Stimulated activated naive B cell treated with anti-CD40 and anti-IgM and Interleukin-4, amounts not matched to agents 10 μg/mL and 1 μg/mL and 100 μg/mL, for 72 hours (primary cell): ENCODE measurements around the gene DVL2.

ENCODE experiments used
- ATAC-seq, 2 donors: fragments of 150-1000 bp; cut with Tn5 transposase; replicated peaks; 2 replicates each; pipeline ENCODE4 v1.10.0; 2021; ENCODE audit warnings: moderate library complexity in 1 of 2
- DNase-seq: peaks from one replicate; pipeline ENCODE4 v3.0.0; 2021
- H3K27ac Mint-ChIP-seq: one replicate; pipeline ENCODE4 v1.8.0; 2022; ENCODE audit warnings: mild to moderate bottlenecking, mixed read lengths
- H3K27me3 Mint-ChIP-seq, 2 donors: one replicate each; pipeline ENCODE4 v1.8.0; 2022; ENCODE audit warnings: mixed read lengths in 2 of 2
- H3K36me3 Mint-ChIP-seq, 2 donors: one replicate each; pipeline ENCODE4 v1.8.0; 2022; ENCODE audit warnings: mixed read lengths in 2 of 2, mild to moderate bottlenecking in 1 of 2
- H3K4me1 Mint-ChIP-seq, 2 donors: one replicate each; pipeline ENCODE4 v1.8.0; 2022; ENCODE audit warnings: mixed read lengths in 2 of 2, mild to moderate bottlenecking in 1 of 2
- H3K4me3 Mint-ChIP-seq, 2 donors: one replicate each; pipeline ENCODE4 v1.8.0; 2022; ENCODE audit warnings: mild to moderate bottlenecking in 2 of 2, mixed read lengths in 2 of 2, moderate library complexity in 1 of 2
- H3K9me3 Mint-ChIP-seq, 2 donors: one replicate each; pipeline ENCODE4 v1.8.0; 2022; ENCODE audit warnings: mixed read lengths in 2 of 2, mild to moderate bottlenecking in 1 of 2

Gene DVL2

DNA sequence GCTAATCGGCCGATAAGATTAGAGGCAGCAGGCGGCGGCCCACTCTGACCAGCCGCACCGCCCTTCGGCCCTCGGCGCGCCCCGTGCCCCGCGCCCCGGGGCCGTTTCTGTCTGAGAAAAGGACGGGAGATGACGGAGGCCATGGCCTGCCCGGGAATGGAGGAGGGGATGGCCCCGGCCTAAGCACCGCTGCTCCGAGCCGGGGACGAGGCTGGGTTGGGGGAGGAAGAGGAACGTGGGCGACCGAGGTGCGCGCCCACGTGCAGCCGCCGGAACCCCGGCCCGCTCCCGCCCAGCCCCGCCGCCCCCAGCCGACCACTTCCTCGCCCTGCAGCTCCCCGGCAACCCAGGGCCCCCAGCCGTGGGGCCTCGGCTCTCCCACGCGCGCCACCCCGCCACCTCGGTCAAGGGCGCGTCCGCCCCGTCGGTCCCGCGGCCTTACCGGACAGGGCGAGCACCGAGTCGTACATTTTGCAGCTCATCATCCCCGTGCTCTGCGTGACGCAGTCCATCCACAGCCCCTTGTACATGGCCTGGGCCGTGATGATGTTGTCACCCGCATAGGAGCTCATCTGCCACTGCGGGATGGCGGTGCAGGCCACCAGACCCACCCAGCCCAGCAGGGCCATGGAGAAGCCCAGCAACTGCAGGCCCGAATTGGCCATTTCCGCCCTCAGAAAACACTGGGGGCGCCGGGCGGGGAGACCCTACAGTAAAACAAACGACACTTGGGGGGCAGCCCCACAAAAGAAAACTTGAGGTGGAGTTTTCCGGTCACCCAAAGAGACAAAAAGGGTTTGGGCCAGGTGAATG lies 27.3 kb upstream of the DVL2 start:
- ATAC-seq (peak; percentile 52 to 54), DNase-seq (no peak)
- no peaks in the 10 kb centered on the region for H3K9me3 Mint-ChIP-seq
- H3K27me3 Mint-ChIP-seq: peaks cover 16 to 33% of the 10 kb centered on the region in 2 donors
- peak overlapping the region; percentile 25 for H3K27ac Mint-ChIP-seq
- peaks cover 12 to 16% of the 10 kb centered on the region in 2 donors for H3K36me3 Mint-ChIP-seq
- peaks cover 18 to 36% of the 10 kb centered on the region in 2 donors for H3K4me1 Mint-ChIP-seq
- peak overlapping the region; percentile 79 to 81 for H3K4me3 Mint-ChIP-seq

DNA sequence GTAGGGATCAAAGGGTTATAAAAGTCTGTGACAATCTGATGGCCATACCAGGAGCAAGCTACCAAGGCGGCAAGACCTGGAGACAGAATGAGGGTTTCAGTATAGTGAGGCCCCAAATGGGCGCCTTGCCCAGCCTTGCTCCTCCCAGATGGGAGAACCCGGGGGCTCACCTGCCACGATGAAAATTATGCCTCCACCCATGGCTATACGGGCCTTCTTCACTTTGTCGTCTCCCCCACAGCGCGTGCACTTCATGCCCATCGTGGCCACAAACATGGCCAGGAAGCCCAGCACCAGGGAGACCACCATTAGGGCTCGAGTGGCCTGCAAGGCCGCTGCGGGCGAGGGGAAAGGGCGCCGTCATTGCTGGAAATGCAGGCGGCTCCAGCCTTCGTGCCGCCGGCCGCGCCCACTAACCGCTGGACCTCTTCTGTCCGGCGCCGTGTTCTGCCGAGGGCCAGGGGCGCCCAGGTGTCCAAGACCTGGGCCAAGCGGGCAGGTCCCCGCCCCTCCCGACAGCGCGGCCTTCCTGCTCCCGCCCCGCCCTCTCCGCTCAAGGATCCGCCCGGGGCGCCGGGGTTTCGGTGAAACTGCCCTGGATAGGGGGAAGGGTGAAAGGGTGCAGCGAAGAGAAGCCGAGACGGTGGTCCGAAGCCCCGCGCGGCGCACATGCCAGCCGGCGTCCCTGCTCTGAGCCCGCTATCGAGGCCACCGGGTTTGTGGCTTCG lies 26.5 kb upstream of the DVL2 start:
- peak overlapping the region; percentile 66 to 81 for H3K4me3 Mint-ChIP-seq
- no peaks in the 10 kb centered on the region for H3K9me3 Mint-ChIP-seq
- H3K27me3 Mint-ChIP-seq: peaks cover 15 to 25% of the 10 kb centered on the region in 2 donors
- peaks cover 18 to 35% of the 10 kb centered on the region in 2 donors for H3K4me1 Mint-ChIP-seq
- peaks cover 20 to 21% of the 10 kb centered on the region in 2 donors for H3K36me3 Mint-ChIP-seq
- no peak overlapping the region for H3K27ac Mint-ChIP-seq
- ATAC-seq (peak; percentile 66 to 67), DNase-seq (no peak)

DNA sequence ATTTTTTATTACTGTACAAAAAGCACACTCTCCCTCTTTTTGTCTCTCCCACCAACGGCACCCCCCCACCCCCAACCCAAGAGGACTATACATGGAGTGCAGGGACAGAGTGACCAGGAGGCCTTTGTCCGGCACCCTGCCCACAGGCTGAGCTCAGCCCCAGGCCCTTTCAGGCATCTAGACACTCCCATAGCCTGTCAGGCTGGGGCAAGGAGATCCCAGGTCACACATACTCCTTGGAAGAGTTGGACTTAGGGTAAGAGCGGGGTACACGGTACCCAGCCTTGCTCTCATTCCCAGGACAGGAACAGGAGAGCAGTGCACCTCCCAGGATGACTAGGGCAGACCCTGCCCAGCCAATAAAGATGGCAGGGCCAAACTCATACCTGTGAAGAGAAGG lies 25.8 kb upstream of the DVL2 start:
- ATAC-seq: no peak
- Mint-ChIP-seq H3K9me3 (no peaks in the 10 kb centered on the region), H3K27ac (peak overlapping the region; percentile 81), H3K4me3 (peak overlapping the region; percentile 50 to 66), H3K27me3 (peaks cover 15 to 25% of the 10 kb centered on the region in 2 donors), H3K4me1 (peaks cover 18 to 35% of the 10 kb centered on the region in 2 donors), H3K36me3 (peaks cover 20 to 21% of the 10 kb centered on the region in 2 donors)
- no peak for DNase-seq

DNA sequence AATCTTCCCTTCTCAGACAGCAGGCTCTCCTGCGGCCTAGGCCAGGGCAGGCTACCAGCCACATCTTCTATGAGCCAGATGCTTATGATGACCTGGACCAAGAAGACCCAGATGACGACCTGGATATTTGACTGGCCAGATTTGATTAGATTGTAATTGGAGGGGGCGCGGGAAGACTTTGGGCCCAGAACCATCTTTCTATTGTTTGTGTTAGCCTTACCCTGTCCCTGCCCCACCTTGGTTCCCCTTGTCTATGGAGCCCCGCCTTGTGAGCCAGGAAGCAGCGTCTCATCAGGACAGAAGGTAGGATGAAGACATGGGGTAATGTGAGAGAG lies 25.2 kb upstream of the DVL2 start:
- ATAC-seq (no peak), DNase-seq (no peak)
- peaks cover 15 to 25% of the 10 kb centered on the region in 2 donors for H3K27me3 Mint-ChIP-seq
- H3K36me3 Mint-ChIP-seq: peaks cover 25% of the 10 kb centered on the region in 2 donors
- H3K4me3 Mint-ChIP-seq: no peak overlapping the region
- H3K4me1 Mint-ChIP-seq: peaks cover 18 to 40% of the 10 kb centered on the region in 2 donors
- no peaks in the 10 kb centered on the region for H3K9me3 Mint-ChIP-seq
- peak overlapping the region; percentile 7 for H3K27ac Mint-ChIP-seq

DNA sequence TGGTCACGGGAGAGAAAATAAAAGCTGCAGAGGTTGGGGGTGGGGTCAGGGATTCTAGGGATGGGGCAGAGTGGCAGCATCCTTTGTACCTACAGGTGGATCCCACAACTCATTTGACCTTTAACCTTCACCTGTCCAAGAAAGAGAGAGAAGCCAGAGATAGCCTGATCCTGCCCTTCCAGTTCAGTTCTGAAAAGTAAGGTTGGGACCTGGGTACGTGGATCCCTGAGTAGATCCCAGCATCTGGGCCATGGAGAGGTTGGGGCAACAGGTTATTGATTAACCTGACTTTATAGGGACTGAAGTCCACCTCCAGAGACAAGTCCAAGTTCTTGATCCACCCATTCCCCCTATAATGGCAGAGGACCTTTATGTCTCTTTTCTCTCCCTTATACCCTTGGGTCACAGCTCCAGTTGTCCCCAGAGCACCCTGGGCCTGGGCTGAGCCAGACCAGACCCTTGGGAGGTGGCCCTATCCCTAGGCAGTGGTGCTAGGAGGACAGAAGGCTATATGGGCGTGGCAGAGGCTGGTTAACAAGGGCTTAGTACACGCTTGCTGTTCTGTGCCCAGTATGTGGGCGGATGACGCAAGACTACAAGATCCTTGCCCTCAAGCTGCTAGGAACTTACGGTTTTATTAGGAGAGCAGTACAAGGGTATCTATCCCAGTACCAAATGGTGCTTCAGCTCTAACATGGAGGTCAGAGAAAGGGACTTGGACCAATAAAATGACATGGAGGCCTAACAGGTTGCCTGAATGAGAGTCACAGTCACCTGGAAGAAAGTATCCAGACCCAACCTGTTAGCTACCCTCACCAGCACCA lies 24.6 kb upstream of the DVL2 start:
- no peak for ATAC-seq
- H3K36me3 Mint-ChIP-seq: peaks cover 27 to 28% of the 10 kb centered on the region in 2 donors
- no peaks in the 10 kb centered on the region for H3K9me3 Mint-ChIP-seq
- peaks cover 18 to 40% of the 10 kb centered on the region in 2 donors for H3K4me1 Mint-ChIP-seq
- peaks cover 13 to 21% of the 10 kb centered on the region in 2 donors for H3K27me3 Mint-ChIP-seq
- DNase-seq: no peak
- peak overlapping the region; percentile 20 for H3K27ac Mint-ChIP-seq
- H3K4me3 Mint-ChIP-seq: no peak overlapping the region

DNA sequence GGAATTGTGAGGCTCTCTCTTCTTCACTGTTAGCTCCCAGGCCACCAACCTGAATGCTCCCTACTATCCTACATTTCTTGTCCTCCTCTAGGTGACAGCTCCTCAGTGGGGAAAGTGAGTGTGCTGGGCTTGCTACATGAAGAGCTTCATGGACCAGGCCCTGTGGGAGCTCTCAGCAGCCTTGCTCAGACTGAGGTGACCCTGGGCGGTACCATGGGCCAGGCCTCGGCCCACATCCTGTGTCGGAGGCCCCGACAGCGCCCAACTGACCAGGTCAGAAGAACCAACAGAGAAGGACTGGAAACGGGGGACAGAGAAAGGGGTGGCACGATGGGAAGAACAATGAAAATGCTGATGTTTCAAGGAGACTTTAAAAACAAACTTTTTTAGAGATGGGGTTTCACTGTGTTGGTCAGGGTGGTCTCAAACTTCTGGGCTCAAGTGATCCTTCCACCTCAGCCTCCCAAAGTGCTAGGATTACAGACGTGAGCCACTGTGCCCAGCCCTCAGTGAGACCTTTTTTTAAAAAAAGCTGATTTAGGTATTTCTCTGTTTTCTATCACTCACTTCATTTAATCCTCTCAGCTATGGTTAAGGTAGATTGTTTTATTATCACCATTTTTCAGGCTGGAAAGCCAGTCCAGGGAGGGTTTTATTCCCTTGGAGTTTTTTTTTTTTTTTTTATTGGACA lies 22.6 kb upstream of the DVL2 start:
- H3K4me1 Mint-ChIP-seq: peaks cover 19 to 40% of the 10 kb centered on the region in 2 donors
- ATAC-seq (no peak), DNase-seq (no peak)
- peaks cover 33 to 44% of the 10 kb centered on the region in 2 donors for H3K36me3 Mint-ChIP-seq
- H3K9me3 Mint-ChIP-seq: no peaks in the 10 kb centered on the region
- peak overlapping the region; percentile 88 for H3K27ac Mint-ChIP-seq
- no peak overlapping the region for H3K4me3 Mint-ChIP-seq
- peaks cover 0 to 3% of the 10 kb centered on the region in 2 donors for H3K27me3 Mint-ChIP-seq

DNA sequence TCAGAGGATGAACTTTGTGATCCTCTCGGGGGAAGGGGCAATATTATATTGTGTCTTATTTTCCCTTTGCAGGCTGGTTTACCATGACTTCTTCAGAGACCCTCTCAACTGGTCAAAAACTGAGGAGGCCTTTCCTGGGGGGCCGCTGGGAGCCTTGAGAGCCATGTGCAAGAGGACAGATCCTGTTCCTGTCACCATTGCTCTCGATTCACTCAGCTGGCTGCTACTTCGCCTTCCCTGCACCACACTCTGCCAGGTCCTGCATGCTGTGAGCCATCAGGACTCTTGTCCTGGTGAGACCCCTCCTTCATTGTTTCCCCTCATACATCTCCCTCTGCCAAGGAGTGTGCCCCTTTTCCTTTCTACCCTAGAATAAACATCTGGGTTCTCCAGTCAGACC lies 20.2 kb upstream of the DVL2 start:
- H3K4me1 Mint-ChIP-seq: peaks cover 14 to 41% of the 10 kb centered on the region in 2 donors
- H3K4me3 Mint-ChIP-seq: no peak overlapping the region
- DNase-seq (no peak), ATAC-seq (no peak)
- H3K27me3 Mint-ChIP-seq: no peaks in the 10 kb centered on the region
- H3K27ac Mint-ChIP-seq: no peak overlapping the region
- H3K9me3 Mint-ChIP-seq: no peaks in the 10 kb centered on the region
- H3K36me3 Mint-ChIP-seq: peaks cover 40 to 49% of the 10 kb centered on the region in 2 donors

DNA sequence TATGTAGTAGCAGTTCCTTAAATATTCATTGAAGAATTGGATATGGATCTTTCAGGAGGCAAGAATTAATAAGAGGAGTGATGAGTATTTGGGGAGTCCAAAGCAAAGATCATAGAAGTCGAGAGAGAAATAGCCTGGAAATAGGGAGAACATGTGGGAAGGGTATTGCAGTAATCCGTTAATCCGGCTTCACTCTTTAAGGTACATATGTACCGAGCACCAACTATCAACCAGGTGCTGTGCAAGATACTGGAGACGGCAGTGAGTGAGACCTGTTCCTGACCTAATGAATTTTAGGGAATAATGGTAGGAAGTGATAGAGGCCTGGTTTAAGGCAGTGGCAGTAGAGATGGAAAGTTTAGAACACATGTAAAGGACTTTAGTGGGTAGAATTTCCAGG lies 18.8 kb upstream of the DVL2 start:
- H3K36me3 Mint-ChIP-seq: peaks cover 36 to 46% of the 10 kb centered on the region in 2 donors
- H3K27me3 Mint-ChIP-seq: no peaks in the 10 kb centered on the region
- no peak for DNase-seq
- peak overlapping the region; percentile 100 for H3K27ac Mint-ChIP-seq
- ATAC-seq: no peak
- H3K9me3 Mint-ChIP-seq: no peaks in the 10 kb centered on the region
- peak overlapping the region; percentile 92 to 98 for H3K4me3 Mint-ChIP-seq
- H3K4me1 Mint-ChIP-seq: peaks cover 23 to 53% of the 10 kb centered on the region in 2 donors

DNA sequence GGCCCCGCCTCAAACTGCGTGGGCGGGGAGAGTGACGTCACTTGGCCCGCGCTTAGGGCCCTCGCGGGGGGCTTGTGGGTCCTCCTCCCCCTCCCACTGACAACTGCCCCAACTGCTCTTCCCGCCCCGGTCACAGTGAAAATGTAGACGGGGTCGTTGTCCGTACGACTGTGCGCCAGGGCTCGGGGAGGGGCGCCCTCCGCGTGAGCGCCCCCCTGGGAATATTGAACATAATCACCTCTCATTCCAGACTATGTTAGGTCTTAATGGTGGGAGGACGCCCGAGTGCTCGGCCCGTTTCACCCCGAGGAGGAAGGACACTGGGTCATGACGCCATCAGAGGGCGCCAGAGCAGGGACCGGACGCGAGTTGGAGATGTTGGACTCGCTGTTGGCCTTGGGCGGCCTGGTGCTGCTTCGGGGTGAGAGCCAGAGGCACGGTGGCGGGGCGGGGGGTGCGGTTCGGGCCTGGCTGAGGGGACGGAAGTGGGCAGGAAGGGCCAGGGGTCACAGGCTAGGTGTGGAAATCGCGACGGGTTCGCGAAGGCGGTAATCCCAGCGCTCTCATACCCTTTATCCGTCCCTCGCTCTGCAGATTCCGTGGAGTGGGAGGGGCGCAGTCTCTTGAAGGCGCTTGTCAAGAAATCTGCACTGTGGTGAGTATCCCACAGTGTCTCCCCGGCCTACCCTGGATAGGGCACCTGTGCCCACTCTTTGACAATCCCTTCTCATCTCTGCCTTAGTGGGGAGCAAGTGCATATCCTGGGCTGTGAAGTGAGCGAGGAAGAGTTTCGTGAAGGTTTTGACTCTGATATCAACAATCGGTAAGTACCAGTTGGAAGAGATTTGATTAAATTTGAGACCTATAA lies 18.1 kb upstream of the DVL2 start, which contains the start of gene ELP5:
TSS of gene ELP5 (plus strand) at position 40 of the 868 bp plus-strand sequence. CDS start at position 376, 336 bp downstream.
- DNase-seq: peak; percentile 98
- H3K27me3 Mint-ChIP-seq: no peaks in the 10 kb centered on the region
- H3K27ac Mint-ChIP-seq: peak within 1 kb of the TSS; percentile 100
- H3K4me3 Mint-ChIP-seq: peak within 1 kb of the TSS; percentile 92 to 98
- no peaks in the 10 kb centered on the region for H3K9me3 Mint-ChIP-seq
- ATAC-seq: peak; percentile 75 to 77
- H3K36me3 Mint-ChIP-seq: peaks cover 35 to 46% of the 10 kb centered on the region in 2 donors
- peaks cover 23 to 53% of the 10 kb centered on the region in 2 donors for H3K4me1 Mint-ChIP-seq

DNA sequence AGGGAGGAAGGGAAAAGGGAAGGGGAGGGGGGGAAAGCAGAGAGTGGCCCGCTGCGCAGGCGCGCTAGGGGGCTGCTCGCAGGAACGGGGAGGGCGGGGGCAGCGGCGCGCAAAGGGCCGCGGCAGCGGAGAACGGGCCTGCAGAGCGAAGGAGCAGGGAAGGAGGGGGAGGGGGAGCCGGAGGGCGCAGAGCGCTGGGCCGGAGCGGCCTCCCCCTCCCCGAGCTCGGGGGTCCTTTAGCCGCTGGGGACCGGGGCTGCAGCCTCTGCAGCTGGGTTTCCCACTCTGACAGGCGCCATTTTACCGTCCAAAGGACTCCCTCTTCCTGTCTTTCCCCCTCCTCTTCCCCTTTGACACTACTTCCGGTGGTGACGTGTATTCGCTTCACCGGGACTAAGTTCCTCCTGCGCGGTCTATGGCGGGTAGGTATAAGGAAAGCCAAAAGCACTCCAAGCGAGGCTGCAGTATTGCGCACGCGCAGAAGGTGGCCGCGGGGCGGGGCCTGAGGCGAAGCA lies 17.4 kb upstream of the DVL2 start, which contains the start of gene CTDNEP1:
TSS of gene CTDNEP1 (minus strand) at position 74 of the 515 bp plus-strand sequence. CDS start 438 bp downstream, outside the sequence.
- ATAC-seq (peak; percentile 93 to 95), DNase-seq (no peak)
- H3K4me1 Mint-ChIP-seq: peaks cover 23 to 57% of the 10 kb centered on the region in 2 donors
- no peaks in the 10 kb centered on the region for H3K9me3 Mint-ChIP-seq
- H3K4me3 Mint-ChIP-seq: peak within 1 kb of the TSS; percentile 92 to 98
- no peaks in the 10 kb centered on the region for H3K27me3 Mint-ChIP-seq
- H3K27ac Mint-ChIP-seq: peak within 1 kb of the TSS; percentile 100
- H3K36me3 Mint-ChIP-seq: peaks cover 31 to 48% of the 10 kb centered on the region in 2 donors

DNA sequence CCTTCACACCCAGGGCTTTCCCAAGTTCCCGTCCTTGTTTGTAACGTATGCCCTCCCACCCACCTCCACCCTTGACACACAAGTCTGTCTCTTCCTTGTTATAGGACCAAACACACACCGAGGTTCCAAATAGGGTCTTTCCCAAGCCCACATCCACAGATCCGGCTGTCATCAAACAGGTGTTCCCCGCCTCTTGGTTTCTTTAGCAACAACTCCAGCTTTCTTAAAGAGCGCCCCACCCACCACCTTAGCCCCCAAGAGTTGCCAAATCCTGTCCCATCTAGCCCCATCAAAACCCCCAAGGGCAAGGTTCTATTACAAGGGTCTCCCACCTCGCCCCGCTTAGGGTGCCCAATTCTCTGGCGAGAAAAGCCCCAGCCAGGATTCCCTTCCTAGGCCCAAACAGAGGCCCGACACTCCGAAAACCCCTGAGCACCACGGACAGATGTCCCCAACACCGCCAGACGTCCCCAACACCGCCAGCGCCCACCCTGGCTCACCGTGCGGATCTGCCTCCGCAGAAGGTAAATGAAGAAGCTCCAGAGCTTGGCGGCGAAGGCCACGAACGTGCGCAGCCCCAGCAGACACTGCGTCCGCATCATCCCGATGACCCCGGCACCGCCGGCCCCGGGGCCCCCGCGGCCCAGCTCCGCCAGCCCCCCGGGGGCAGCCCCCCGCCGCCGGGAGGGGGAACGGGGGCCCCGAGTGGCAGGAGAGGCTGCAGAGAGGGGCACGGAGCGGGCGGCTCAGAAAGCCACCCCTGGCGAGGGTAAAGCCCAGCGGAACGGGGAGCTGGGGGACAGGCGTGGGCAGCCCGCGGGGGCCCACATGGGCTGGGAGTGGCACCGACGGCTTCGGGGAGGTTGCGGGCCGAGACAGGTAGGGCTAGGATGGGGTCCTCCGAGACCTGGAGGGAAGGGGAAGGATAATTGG lies 16.6 kb upstream of the DVL2 start:
- H3K4me3 Mint-ChIP-seq: peak overlapping the region; percentile 92 to 98
- H3K4me1 Mint-ChIP-seq: peaks cover 26 to 65% of the 10 kb centered on the region in 2 donors
- DNase-seq (peak; percentile 42), ATAC-seq (peak; percentile 16 to 22)
- H3K27ac Mint-ChIP-seq: peak overlapping the region; percentile 100
- no peaks in the 10 kb centered on the region for H3K9me3 Mint-ChIP-seq
- peaks cover 33 to 48% of the 10 kb centered on the region in 2 donors for H3K36me3 Mint-ChIP-seq
- no peaks in the 10 kb centered on the region for H3K27me3 Mint-ChIP-seq

DNA sequence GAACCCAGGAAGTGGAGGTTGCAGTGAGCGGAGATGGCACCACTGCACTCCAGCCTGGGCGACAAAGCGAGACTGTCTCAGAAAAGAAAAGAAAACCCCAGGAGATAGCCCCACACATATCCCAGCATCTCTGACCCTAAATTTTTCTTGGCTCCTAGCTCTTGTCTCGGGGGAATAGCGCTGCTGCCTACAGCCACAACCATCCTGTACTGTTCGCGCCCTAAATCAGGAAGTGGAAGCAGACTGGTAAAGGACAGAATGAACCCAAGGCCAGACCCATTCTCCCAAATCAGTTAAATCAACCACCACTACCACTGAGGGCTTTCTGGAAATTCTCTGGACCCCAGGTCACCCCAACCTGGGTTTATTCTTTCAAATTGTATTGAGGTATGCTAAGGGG lies 15.5 kb upstream of the DVL2 start:
- Mint-ChIP-seq H3K4me3 (peak overlapping the region; percentile 92 to 98), H3K27me3 (no peaks in the 10 kb centered on the region), H3K27ac (peak overlapping the region; percentile 100), H3K9me3 (no peaks in the 10 kb centered on the region), H3K4me1 (peaks cover 26 to 65% of the 10 kb centered on the region in 2 donors), H3K36me3 (peaks cover 36 to 47% of the 10 kb centered on the region in 2 donors)
- ATAC-seq (no peak), DNase-seq (no peak)
